Ishikawa (cell line): ENCODE data around the gene COL27A1.

ENCODE experiments used
- CEBPB ChIP-seq: IDR thresholded peaks from 2 replicates; pipeline ENCODE4 v1.6.1; 2012
- CREB1 ChIP-seq: IDR thresholded peaks from 2 replicates; pipeline ENCODE4 v1.6.1; 2012; ENCODE audit warnings: low read depth
- EGR1 ChIP-seq: IDR thresholded peaks from 2 replicates; pipeline ENCODE4 v1.6.1; 2012
- EP300 ChIP-seq: IDR thresholded peaks from 2 replicates; pipeline ENCODE4 v1.6.1; 2012; ENCODE audit warnings: borderline replicate concordance
- FOXM1 ChIP-seq: IDR thresholded peaks from 2 replicates; pipeline ENCODE4 v1.6.1; 2012; ENCODE audit warnings: low read depth, borderline replicate concordance
- MAX ChIP-seq: IDR thresholded peaks from 2 replicates; pipeline ENCODE4 v1.6.1; 2012
- NFIC ChIP-seq: IDR thresholded peaks from 2 replicates; pipeline ENCODE4 v1.6.1; 2012
- RAD21 ChIP-seq: IDR thresholded peaks from 2 replicates; pipeline ENCODE4 v1.6.1; 2012; ENCODE audit warnings: low read depth
- REST ChIP-seq: IDR thresholded peaks from 2 replicates; pipeline ENCODE4 v1.6.1; 2012; ENCODE audit warnings: low read depth, mild to moderate bottlenecking
- TAF1 ChIP-seq: IDR thresholded peaks from 2 replicates; pipeline ENCODE4 v1.6.1; 2012; ENCODE audit warnings: low read depth, mild to moderate bottlenecking
- TCF12 ChIP-seq: IDR thresholded peaks from 2 replicates; pipeline ENCODE4 v1.6.1; 2012; ENCODE audit warnings: low read depth
- TEAD4 ChIP-seq: IDR thresholded peaks from 2 replicates; pipeline ENCODE4 v1.6.1; 2012
- USF1 ChIP-seq: IDR thresholded peaks from 2 replicates; pipeline ENCODE4 v1.6.1; 2012
- YY1 ChIP-seq: IDR thresholded peaks from 2 replicates; pipeline ENCODE4 v1.6.1; 2012; ENCODE audit warnings: low read depth
- ZBTB7A ChIP-seq: IDR thresholded peaks from 2 replicates; pipeline ENCODE4 v1.6.1; 2012; ENCODE audit warnings: low read depth

The COL27A1 gene

DNA sequence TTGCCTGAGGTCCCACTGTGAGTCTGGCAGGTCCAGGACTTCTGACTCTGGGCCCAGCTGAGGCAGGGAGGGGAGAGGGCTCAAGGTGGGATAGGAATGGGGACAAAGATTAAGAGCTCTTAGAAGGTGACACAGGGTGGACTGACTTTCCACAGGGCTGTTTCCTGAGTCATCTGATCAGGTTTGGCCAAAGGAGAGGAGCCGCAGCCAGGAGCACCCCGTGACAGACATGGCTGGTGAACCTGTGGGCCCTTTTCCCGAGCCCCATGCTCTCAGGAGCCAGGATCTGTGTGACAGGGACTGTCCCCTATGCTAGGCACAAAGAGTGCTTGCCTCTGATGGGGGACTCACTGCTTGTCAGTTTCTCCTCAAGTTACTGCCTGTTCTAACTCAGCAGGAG lies 37.8 kb downstream of the COL27A1 start:
- TF ChIP-seq TCF12 = no peak
- TF ChIP-seq CEBPB = no peak
- no peak for TF ChIP-seq ZBTB7A
- TF ChIP-seq EP300 = no peak
- no peak for TF ChIP-seq CREB1
- no peak for TF ChIP-seq USF1
- TF ChIP-seq YY1 = no peak
- TF ChIP-seq REST = no peak
- TF ChIP-seq TAF1 = no peak
- no peak for TF ChIP-seq EGR1
- TF ChIP-seq TEAD4 = no peak
- TF ChIP-seq FOXM1 = no peak
- TF ChIP-seq RAD21 = no peak
- no peak for TF ChIP-seq NFIC
- TF ChIP-seq MAX = no peak

- TF ChIP-seq TAF1 = no peak
- TF ChIP-seq EP300 = no peak
- no peak for TF ChIP-seq TEAD4
- no peak for TF ChIP-seq CEBPB
- TF ChIP-seq TCF12 = no peak
- no peak for TF ChIP-seq NFIC
- TF ChIP-seq RAD21 = no peak
- no peak for TF ChIP-seq YY1
- no peak for TF ChIP-seq MAX
- TF ChIP-seq ZBTB7A = no peak
These were observed 40.8 kb downstream of the COL27A1 start for GRCh38 chr9:114196117-114196516.

- no peak for TF ChIP-seq MAX
- TF ChIP-seq CEBPB = no peak
- TF ChIP-seq FOXM1 = no peak
- no peak for TF ChIP-seq TCF12
- TF ChIP-seq YY1 = no peak
- TF ChIP-seq REST = no peak
- no peak for TF ChIP-seq TEAD4
- TF ChIP-seq EGR1 = no peak
- no peak for TF ChIP-seq EP300
- no peak for TF ChIP-seq ZBTB7A
These were observed 41.8 kb downstream of the COL27A1 start for GRCh38 chr9:114196979-114197622.

DNA sequence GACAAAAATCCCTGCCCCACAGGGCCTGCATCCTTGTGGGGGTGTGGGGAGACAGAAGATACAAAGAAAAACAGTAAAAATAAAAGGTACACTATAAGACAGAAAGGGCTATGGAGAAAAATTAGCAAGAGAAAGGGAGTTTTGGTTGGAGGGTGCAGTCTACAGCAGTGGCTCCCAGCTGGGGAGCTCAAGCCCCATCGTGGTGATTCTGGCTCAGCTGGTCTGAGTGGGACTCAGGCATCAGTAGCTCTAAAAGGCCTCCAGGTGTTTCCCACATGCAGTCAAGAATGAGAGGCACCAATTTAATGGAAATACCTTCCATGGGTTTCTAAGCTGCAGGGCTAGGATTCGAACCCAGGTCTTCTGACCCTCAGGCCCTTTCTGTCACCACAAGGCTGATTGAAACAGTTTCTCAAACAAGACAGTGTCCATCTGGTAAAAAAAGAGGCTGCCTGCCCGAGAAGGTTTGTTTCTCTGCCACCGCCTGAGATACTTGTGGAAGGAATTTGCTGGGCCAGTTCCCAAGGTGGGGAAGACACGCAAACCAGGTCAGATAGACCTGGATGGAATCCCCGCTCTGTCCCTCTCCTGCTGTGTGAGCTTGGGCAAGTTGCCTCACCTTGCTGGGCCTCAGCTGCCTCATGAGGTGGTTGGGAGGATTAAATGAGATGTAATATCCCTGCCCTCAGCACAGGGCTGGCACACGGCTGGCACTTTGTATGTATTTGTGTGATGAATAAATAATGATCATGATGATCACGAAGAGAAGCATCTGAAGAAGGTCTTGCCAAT lies 43.1 kb downstream of the COL27A1 start:
- TF ChIP-seq CEBPB (no peak), FOXM1 (no peak), NFIC (no peak), TEAD4 (no peak), TAF1 (no peak), EGR1 (no peak), USF1 (no peak)

GRCh38 chr9:114200721-114201300 lies 45.5 kb downstream of the COL27A1 start:
- TF ChIP-seq CEBPB = no peak

DNA sequence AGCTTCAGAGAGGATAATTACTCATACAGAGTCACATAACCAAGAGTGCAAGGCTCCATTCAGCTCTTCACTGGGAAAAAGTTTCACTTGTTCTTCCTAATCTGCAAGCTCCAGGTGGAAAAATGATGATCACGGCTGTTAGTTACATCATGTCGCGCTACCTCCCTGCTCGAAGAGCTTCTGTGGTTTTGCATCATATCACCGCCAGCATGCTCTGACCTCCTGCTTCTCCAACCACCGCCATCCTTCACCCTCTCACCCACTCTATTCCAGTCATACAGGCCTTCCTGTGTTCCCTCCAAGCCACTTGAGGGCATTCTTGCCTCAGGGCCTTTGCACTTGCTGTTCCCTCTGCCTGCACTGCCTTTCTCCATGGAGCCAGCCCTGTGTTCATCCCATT lies 47.1 kb downstream of the COL27A1 start:
- no peak for TF ChIP-seq USF1
- TF ChIP-seq TEAD4 = no peak
- no peak for TF ChIP-seq FOXM1
- TF ChIP-seq ZBTB7A = no peak
- no peak for TF ChIP-seq TCF12
- TF ChIP-seq EP300 = no peak
- no peak for TF ChIP-seq REST
- TF ChIP-seq CREB1 = no peak
- no peak for TF ChIP-seq NFIC
- no peak for TF ChIP-seq RAD21
- TF ChIP-seq MAX = no peak
- TF ChIP-seq TAF1 = no peak
- no peak for TF ChIP-seq EGR1
